ENCODE measurements around the gene DYNC2I2. TPM values are rescaled to one million over a fixed set of nuclear protein-coding genes. Genes with fewer than 3 reads are reported as not detected.
A peak's percentile ranks its signal among the peaks of the same experiment; 100 is the strongest.
"Not testable (repeated sequence)": the region's sequence is repeated elsewhere in the genome, so short reads cannot be mapped to it uniquely, and the experiment has no call there.

DYNC2I2 gene
- total and polyA plus RNA-seq, 2 donors (not counting 3 experiments of a cell fraction or from before 2014, with no cell fraction given), result 73.6 to 82.6 TPM

- dilution Hi-C loops (cut with MboI; ENCODE audit: extremely low pct_ligation_motif_present, low sequenced_read_pairs), result no loop called here
- ChIA-PET POLR2A (interaction anchor here (0.6 kb wide), 1 partner anchor 13 kb away, joined by 3 read pairs; no protein-coding TSS in a partner anchor), CTCF (no interaction called here)
- no peak for TF ChIP-seq POLR2A (IDR thresholded peaks at IDR 0.05; ENCODE audit: low read depth, low read length)
- TF ChIP-seq EZH2 (IDR thresholded peaks at IDR 0.05; ENCODE audit: borderline replicate concordance, low read depth, low read length, severe bottlenecking), result no peak
- no peak overlapping the region for H3K9ac ChIP-seq (replicated peaks; ENCODE audit: extremely low read depth, insufficient read depth, low read length)
- H3K9me3 ChIP-seq (replicated peaks; ENCODE audit: control insufficient read depth, insufficient read depth, low read length), result no peaks in the 10 kb centered on the region
- H3K79me2 ChIP-seq (ENCODE audit: control insufficient read depth, insufficient read depth, low read length), result peaks cover 5% of the 10 kb centered on the region
- intact Hi-C loops (cut with micrococcal nuclease), result no loop called here
- H3K27me3 ChIP-seq (ENCODE audit: control insufficient read depth in 2 of 2, insufficient read depth in 2 of 2, low read length in 2 of 2), result no peaks in the 10 kb centered on the region
- no peak overlapping the region for H2AFZ ChIP-seq (ENCODE audit: low read depth, low read length)
- BruUV-seq (replicated peaks), result no TSS peak
- FAIRE-seq (no peak), DNase-seq (ENCODE audit: low read depth, low spot score) (no peak)
- H3K36me3 ChIP-seq (ENCODE audit: control insufficient read depth in 2 of 2, extremely low read depth in 1 of 2, insufficient read depth in 2 of 2, low read length in 2 of 2), result no peaks in the 10 kb centered on the region
- no peaks in the 10 kb centered on the region for H3K4me1 ChIP-seq (ENCODE audit: control insufficient read depth, extremely low read depth, insufficient read depth, low read length)
- H3K9me1 ChIP-seq (replicated peaks; ENCODE audit: control insufficient read depth, extremely low read depth, insufficient read depth, low read length), result no peaks in the 10 kb centered on the region
- H3K27ac ChIP-seq (ENCODE audit: insufficient read depth, low read depth, low read length), result no peak overlapping the region
- no peaks in the 10 kb centered on the region for H4K20me1 ChIP-seq (replicated peaks; ENCODE audit: control insufficient read depth, extremely low read depth, insufficient read depth, low read length)
- H3K4me2 ChIP-seq (ENCODE audit: insufficient read depth, low read length), result no peak overlapping the region
- H3K4me3 ChIP-seq (replicated peaks in 1 of 3; ENCODE audit: insufficient read depth in 1 of 3, low read depth in 1 of 3, low read length in 3 of 3), result no peak overlapping the region
Observed at GRCh38 chr9:128651798-128652197, 4.8 kb downstream of the DYNC2I2 start.

DNA sequence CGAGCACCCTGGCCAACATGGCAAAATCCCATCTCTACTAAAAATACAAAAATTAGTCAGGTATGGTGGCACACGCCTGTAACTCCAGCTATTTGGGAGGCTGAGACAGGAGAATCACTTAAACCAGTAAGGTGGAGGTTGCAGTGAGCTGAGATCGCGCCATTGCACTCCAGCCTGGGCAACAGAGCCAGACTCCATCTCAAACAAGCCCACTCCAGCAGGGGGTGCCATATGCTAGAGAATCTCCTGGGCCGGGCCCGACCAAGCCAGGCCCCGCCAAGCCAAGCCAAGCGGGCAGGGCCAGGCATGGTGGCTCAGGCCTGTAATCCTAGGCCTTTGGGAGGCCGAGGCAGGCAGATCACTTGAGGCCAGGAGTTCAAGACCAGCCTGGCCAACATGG lies 8.4 kb downstream of the DYNC2I2 start:
- DNase-seq (ENCODE audit: low read depth, low spot score), result peak; percentile 46
- intact Hi-C loops (cut with micrococcal nuclease); H3K79me2 ChIP-seq (ENCODE audit: control insufficient read depth, insufficient read depth, low read length); H2AFZ ChIP-seq (ENCODE audit: low read depth, low read length); H3K27ac ChIP-seq (ENCODE audit: insufficient read depth, low read depth, low read length); H3K9me1 ChIP-seq (replicated peaks; ENCODE audit: control insufficient read depth, extremely low read depth, insufficient read depth, low read length); H3K4me2 ChIP-seq (ENCODE audit: insufficient read depth, low read length); H4K20me1 ChIP-seq (replicated peaks; ENCODE audit: control insufficient read depth, extremely low read depth, insufficient read depth, low read length); H3K9ac ChIP-seq (replicated peaks; ENCODE audit: extremely low read depth, insufficient read depth, low read length); dilution Hi-C loops (cut with MboI; ENCODE audit: extremely low pct_ligation_motif_present, low sequenced_read_pairs); BruUV-seq (replicated peaks); H3K4me3 ChIP-seq (replicated peaks in 1 of 3; ENCODE audit: insufficient read depth in 1 of 3, low read depth in 1 of 3, low read length in 3 of 3); H3K27me3 ChIP-seq (ENCODE audit: control insufficient read depth in 2 of 2, insufficient read depth in 2 of 2, low read length in 2 of 2); H3K9me3 ChIP-seq (replicated peaks; ENCODE audit: control insufficient read depth, insufficient read depth, low read length); H3K4me1 ChIP-seq (ENCODE audit: control insufficient read depth, extremely low read depth, insufficient read depth, low read length); H3K36me3 ChIP-seq (ENCODE audit: control insufficient read depth in 2 of 2, extremely low read depth in 1 of 2, insufficient read depth in 2 of 2, low read length in 2 of 2): not testable (repeated sequence)
- CTCF ChIA-PET, result interaction anchor here (0.6 to 1.7 kb wide), 9 partner anchors 9 to 227 kb away, joined by 3 to 6 read pairs (median 3); partner anchors contain the start of genes DYNC2I2 and ENDOG
- TF ChIP-seq, protein P1, sequence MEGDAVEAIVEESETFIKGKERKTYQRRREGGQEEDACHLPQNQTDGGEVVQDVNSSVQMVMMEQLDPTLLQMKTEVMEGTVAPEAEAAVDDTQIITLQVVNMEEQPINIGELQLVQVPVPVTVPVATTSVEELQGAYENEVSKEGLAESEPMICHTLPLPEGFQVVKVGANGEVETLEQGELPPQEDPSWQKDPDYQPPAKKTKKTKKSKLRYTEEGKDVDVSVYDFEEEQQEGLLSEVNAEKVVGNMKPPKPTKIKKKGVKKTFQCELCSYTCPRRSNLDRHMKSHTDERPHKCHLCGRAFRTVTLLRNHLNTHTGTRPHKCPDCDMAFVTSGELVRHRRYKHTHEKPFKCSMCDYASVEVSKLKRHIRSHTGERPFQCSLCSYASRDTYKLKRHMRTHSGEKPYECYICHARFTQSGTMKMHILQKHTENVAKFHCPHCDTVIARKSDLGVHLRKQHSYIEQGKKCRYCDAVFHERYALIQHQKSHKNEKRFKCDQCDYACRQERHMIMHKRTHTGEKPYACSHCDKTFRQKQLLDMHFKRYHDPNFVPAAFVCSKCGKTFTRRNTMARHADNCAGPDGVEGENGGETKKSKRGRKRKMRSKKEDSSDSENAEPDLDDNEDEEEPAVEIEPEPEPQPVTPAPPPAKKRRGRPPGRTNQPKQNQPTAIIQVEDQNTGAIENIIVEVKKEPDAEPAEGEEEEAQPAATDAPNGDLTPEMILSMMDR (IDR thresholded peaks at IDR 0.05; ENCODE audit: extremely low read depth in 1 of 2, insufficient read depth in 1 of 2, low read depth in 1 of 2, low read length in 2 of 2), result peak in 1 of 2 donors; percentile 35
- FAIRE-seq, result peak; percentile 67
- POLR2A ChIA-PET, result interaction anchor here (0.7 kb wide), 1 partner anchor 90 kb away, joined by 4 read pairs; no protein-coding TSS in a partner anchor

Data from endothelial cell of umbilical vein (primary cell).